HepG2 (cell line): Measurements from ENCODE around the gene EPPIN.

Experiments used
- CTCF ChIP-seq: sonication (generic); formaldehyde crosslinking; IDR thresholded peaks from 2 replicates; pipeline ENCODE4 v1.5.0; 2020; ENCODE audit warnings: mild to moderate bottlenecking, missing genetic modification reagents, moderate library complexity
- EP300 ChIP-seq, 3 experiments: sonication (generic) in 1 of 3; formaldehyde crosslinking in 1 of 3; IDR thresholded peaks; 2 replicates each; pipeline versions ENCODE4 v1.5.1 to v1.6.1; 2011 to 2020; ENCODE audit warnings: low read depth in 2 of 3, low read length in 2 of 3, borderline replicate concordance in 1 of 3, improper control_type of control experiment in 1 of 3, mild to moderate bottlenecking in 1 of 3, missing genetic modification reagents in 1 of 3, moderate library complexity in 1 of 3
- EZH2 ChIP-seq: conservative IDR thresholded peaks from 2 replicates; pipeline ENCODE4 v1.6.1; 2012; ENCODE audit warnings: mild to moderate bottlenecking, low read depth, low read length, moderate library complexity
- JUND ChIP-seq: sonication (generic); formaldehyde crosslinking; IDR thresholded peaks from 2 replicates; pipeline ENCODE4 v1.8.0; 2022; ENCODE audit warnings: mild to moderate bottlenecking, missing genetic modification reagents
- NFIB ChIP-seq: sonication (generic); formaldehyde crosslinking; IDR thresholded peaks from 2 replicates; pipeline ENCODE4 v1.9.0; 2021; ENCODE audit warnings: missing genetic modification reagents, mild to moderate bottlenecking, borderline replicate concordance
- PHF20 ChIP-seq: sonication (generic); formaldehyde crosslinking; IDR thresholded peaks from 2 replicates; pipeline ENCODE4 v1.5.0; 2020; ENCODE audit warnings: mild to moderate bottlenecking, missing genetic modification reagents
- POLR2A ChIP-seq, 2 experiments: IDR thresholded peaks; 2 replicates each; pipeline ENCODE4 v1.6.1; 2011; ENCODE audit warnings: low read depth in 2 of 2, low read length in 2 of 2, mild to moderate bottlenecking in 1 of 2, moderate library complexity in 1 of 2; ENCODE audit not compliant: insufficient read depth in 1 of 2
- ZC3H4 ChIP-seq: sonication (generic); formaldehyde crosslinking; IDR thresholded peaks from 2 replicates; pipeline ENCODE4 v1.4.0; 2020; ENCODE audit warnings: missing genetic modification reagents, borderline replicate concordance
- ZFP37 ChIP-seq: sonication (generic); formaldehyde crosslinking; IDR thresholded peaks from 2 replicates; pipeline ENCODE4 v1.4.0; 2020; ENCODE audit warnings: missing genetic modification reagents, borderline replicate concordance
- ZNF737 ChIP-seq: sonication (generic); formaldehyde crosslinking; IDR thresholded peaks from 2 replicates; pipeline ENCODE4 v1.5.0; 2020; ENCODE audit warnings: missing genetic modification reagents, mild to moderate bottlenecking, borderline replicate concordance
- ZNF770 ChIP-seq: sonication (generic); formaldehyde crosslinking; IDR thresholded peaks from 2 replicates; pipeline ENCODE4 v1.5.0; 2020; ENCODE audit warnings: mild to moderate bottlenecking, missing genetic modification reagents
- TF ChIP-seq, protein P1 (sequence below): sonication (generic); formaldehyde crosslinking; IDR thresholded peaks from 2 replicates; pipeline ENCODE4 v1.4.0; 2020; ENCODE audit warnings: missing genetic modification reagents

- TF ChIP-seq, protein P1, sequence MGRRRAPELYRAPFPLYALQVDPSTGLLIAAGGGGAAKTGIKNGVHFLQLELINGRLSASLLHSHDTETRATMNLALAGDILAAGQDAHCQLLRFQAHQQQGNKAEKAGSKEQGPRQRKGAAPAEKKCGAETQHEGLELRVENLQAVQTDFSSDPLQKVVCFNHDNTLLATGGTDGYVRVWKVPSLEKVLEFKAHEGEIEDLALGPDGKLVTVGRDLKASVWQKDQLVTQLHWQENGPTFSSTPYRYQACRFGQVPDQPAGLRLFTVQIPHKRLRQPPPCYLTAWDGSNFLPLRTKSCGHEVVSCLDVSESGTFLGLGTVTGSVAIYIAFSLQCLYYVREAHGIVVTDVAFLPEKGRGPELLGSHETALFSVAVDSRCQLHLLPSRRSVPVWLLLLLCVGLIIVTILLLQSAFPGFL (CRISPR knock-in tag): no peak
- TF ChIP-seq EZH2 (no peak), JUND (CRISPR knock-in tag) (no peak), ZNF737 (CRISPR knock-in tag) (no peak), POLR2A (IDR thresholded peaks at IDR 0.05; ENCODE audit: insufficient read depth in 1 of 2, low read depth in 2 of 2, low read length in 2 of 2) (no peak), CTCF (no peak), ZFP37 (CRISPR knock-in tag) (no peak), PHF20 (no peak), EP300 (IDR thresholded peaks at IDR 0.05; ENCODE audit: low read depth in 2 of 2, low read length in 2 of 2) (no peak), EP300 (CRISPR knock-in tag; IDR thresholded peaks at IDR 0.05; ENCODE audit: borderline replicate concordance) (no peak), NFIB (CRISPR knock-in tag) (no peak), ZNF770 (CRISPR knock-in tag) (no peak), ZC3H4 (CRISPR knock-in tag) (no peak)
These were observed at the start of gene EPPIN for GRCh38 chr20:45547206-45547770.
